ENCODE results near the gene NAA16.

NAA16 gene

DNA sequence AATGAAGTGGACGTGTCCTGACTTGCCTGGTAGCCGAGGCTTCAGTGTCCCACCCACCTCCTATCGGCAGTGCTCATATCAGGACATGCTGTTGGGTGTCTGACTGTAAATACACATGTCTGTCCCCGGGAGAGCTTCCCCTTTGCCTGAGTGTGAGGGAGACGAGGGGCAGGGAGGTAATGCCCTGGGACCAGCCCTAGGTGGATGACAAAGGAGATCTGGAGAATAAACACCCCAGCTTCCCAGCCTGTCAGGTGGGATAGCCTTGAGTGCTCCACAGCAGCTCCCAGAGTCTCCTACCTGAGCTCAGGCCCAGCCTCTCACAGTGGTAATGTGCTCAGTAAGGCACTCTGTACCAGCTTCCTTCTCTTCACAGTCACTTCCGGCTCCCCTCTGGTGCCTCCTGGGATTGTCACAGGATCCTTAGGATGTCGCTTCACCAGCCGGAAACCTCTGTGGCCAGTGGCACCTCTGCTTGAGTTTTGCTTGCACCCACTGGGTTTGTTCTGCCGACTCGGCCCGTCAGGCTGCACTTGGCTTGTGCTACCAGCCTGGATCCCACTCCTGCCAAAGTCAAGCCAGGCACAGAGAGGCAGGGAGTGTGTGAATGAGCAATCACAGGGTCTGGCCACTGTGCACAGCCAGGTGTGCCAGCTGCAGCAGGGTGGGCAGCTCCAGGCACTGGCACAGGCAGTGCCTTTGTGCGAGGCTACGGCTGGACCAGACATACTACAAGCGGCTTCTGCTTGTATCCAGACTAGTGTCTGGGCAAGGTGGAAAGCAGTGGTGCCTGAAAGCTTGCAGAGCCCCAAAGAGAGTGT lies 91.8 kb downstream of the NAA16 start:
- Histone ChIP-seq H3K36me3 (ENCODE audit: insufficient read depth, low read length) (no peaks in the 10 kb centered on the region), H3K4me3 (no peak overlapping the region), H3K9me3 (ENCODE audit: low read depth, low read length) (no peaks in the 10 kb centered on the region), H3K9ac (ENCODE audit: insufficient read length) (no peak overlapping the region), H3K27ac (no peak overlapping the region)
- no peak for DNase-seq (ENCODE audit: low read depth, low spot score)
- no peak for TF ChIP-seq FOXP2 (optimal IDR thresholded peaks at IDR 0.05; ENCODE audit: control extremely low read depth, extremely low read length, insufficient read depth)
- TF ChIP-seq POLR2AphosphoS5 (IDR thresholded peaks at IDR 0.05; ENCODE audit: borderline replicate concordance, low read depth, low read length): no peak
- no peak for TF ChIP-seq EZH2 (IDR thresholded peaks at IDR 0.05)

DNA sequence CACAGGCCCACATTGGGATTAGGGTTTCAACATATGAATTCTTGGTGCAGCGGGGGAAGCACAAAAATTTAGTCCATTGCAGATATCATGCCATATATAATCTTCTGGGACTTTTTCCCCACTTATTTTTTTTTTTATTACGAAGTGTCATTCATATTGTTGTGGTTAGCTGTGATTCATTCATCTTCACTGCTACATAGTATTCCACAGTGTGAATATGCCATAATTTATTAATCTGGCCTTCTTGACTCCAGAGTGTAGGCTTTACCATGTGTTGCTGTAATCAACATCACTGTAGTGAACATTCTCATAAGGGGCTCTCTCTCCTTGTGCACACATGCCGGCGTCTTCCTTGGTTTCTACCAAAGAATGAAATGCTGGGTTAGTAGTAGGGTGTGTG lies 92.9 kb downstream of the NAA16 start:
- TF ChIP-seq FOXP2 (optimal IDR thresholded peaks at IDR 0.05; ENCODE audit: control extremely low read depth, extremely low read length, insufficient read depth): no peak
- TF ChIP-seq EZH2 (IDR thresholded peaks at IDR 0.05): no peak
- TF ChIP-seq POLR2AphosphoS5 (IDR thresholded peaks at IDR 0.05; ENCODE audit: borderline replicate concordance, low read depth, low read length): no peak
- Histone ChIP-seq H3K9me3 (ENCODE audit: low read depth, low read length) (no peaks in the 10 kb centered on the region), H3K9ac (ENCODE audit: insufficient read length) (no peak overlapping the region), H3K27ac (no peak overlapping the region), H3K4me3 (no peak overlapping the region), H3K36me3 (ENCODE audit: insufficient read depth, low read length) (no peaks in the 10 kb centered on the region)
- no peak for DNase-seq (ENCODE audit: low read depth, low spot score)

DNA sequence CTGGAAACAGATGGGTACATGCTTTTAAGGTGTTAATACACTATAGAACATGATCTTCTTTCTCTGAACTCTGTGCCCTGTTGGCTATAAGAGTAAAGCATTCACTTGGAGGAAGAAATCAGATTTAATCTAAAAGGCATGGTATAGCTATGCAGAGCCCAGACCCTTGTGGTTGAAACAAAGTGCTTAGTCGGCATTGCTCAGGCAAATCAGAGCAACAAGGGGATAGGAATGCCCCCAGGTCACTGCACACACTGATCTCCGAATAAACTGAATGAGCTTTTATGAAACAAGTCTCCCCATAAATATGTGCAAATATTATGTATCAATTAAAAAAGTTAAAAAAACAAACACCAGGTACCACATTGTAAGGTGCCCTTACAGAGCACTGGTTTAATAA lies 94.3 kb downstream of the NAA16 start:
- no peaks in the 10 kb centered on the region for H3K36me3 ChIP-seq (ENCODE audit: insufficient read depth, low read length)
- H3K9me3 ChIP-seq (ENCODE audit: low read depth, low read length): no peaks in the 10 kb centered on the region
- DNase-seq (ENCODE audit: low read depth, low spot score): peak; percentile 55
- H3K4me3 ChIP-seq: peak overlapping the region; percentile 41
- no peak overlapping the region for H3K27ac ChIP-seq
- TF ChIP-seq POLR2AphosphoS5 (IDR thresholded peaks at IDR 0.05; ENCODE audit: borderline replicate concordance, low read depth, low read length) (no peak), FOXP2 (optimal IDR thresholded peaks at IDR 0.05; ENCODE audit: control extremely low read depth, extremely low read length, insufficient read depth) (peak; percentile 51)
- H3K9ac ChIP-seq (ENCODE audit: insufficient read length): no peak overlapping the region

DNA sequence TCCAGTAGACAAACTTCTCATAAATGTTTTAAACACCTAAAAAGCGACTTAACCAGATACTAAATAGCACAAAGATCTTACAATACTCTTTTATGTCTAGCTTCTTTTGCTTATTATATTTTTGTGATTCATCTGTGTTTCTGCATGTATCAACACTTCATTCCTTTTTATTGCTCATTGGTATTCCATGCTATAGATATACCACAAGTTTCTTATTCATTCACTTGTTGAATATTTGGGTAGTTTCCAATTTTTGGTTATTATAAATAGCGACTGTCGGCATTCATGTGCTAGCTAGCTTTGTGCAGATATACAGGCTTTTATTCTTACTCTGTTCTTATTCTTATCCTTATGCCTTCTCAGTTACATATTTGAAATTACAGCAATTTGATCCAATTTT lies 96.3 kb downstream of the NAA16 start:
- H3K36me3 ChIP-seq (ENCODE audit: insufficient read depth, low read length): no peaks in the 10 kb centered on the region
- H3K9ac ChIP-seq (ENCODE audit: insufficient read length): no peak overlapping the region
- H3K4me3 ChIP-seq: no peak overlapping the region
- TF ChIP-seq EZH2 (IDR thresholded peaks at IDR 0.05) (no peak), POLR2AphosphoS5 (IDR thresholded peaks at IDR 0.05; ENCODE audit: borderline replicate concordance, low read depth, low read length) (no peak), FOXP2 (optimal IDR thresholded peaks at IDR 0.05; ENCODE audit: control extremely low read depth, extremely low read length, insufficient read depth) (no peak)
- H3K27ac ChIP-seq: no peak overlapping the region
- DNase-seq (ENCODE audit: low read depth, low spot score): no peak
- no peaks in the 10 kb centered on the region for H3K9me3 ChIP-seq (ENCODE audit: low read depth, low read length)

DNA sequence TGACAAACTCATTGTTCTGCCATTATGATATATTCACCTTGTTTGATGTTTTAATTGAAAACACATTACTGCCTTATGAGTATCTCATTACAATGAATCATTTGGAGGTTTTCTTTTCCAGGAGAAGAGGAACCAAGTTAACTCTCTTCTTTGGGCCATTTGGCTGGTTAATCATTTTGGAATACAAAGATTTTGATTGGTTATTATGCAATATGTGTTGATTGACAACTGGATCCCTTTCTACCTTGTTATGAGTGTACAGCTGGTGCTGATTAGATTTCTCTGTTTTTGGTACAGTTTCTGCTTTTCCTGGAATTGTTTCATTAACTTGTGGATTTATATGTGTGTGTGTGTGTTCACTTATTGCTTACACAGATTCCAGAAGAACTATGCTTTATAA lies 97.1 kb downstream of the NAA16 start:
- Histone ChIP-seq H3K4me3 (no peak overlapping the region), H3K36me3 (ENCODE audit: insufficient read depth, low read length) (no peaks in the 10 kb centered on the region), H3K9me3 (ENCODE audit: low read depth, low read length) (no peaks in the 10 kb centered on the region), H3K27ac (no peak overlapping the region), H3K9ac (ENCODE audit: insufficient read length) (no peak overlapping the region)
- no peak for DNase-seq (ENCODE audit: low read depth, low spot score)
- TF ChIP-seq EZH2 (IDR thresholded peaks at IDR 0.05) (no peak), POLR2AphosphoS5 (IDR thresholded peaks at IDR 0.05; ENCODE audit: borderline replicate concordance, low read depth, low read length) (no peak), FOXP2 (optimal IDR thresholded peaks at IDR 0.05; ENCODE audit: control extremely low read depth, extremely low read length, insufficient read depth) (no peak)

DNA sequence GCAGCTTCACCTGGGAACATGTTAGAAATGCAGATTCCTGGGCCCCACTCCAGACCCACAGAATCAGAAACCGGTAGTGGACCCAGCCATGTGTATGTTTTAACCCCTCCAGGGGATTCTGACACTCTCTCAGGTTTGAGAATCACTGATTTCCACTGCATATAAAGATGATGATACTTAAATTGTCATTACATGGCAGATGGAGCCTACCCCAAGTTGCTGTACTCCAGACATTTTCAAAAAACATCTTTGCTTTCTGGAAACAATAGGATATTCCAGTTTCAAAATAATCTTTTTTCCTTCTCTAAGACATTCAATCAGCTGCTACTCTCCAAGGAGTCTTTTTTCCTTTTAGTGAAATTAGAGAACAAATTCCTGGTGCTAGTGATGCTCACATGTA lies 97.7 kb downstream of the NAA16 start:
- no peak for DNase-seq (ENCODE audit: low read depth, low spot score)
- Histone ChIP-seq H3K36me3 (ENCODE audit: insufficient read depth, low read length) (no peaks in the 10 kb centered on the region), H3K9ac (ENCODE audit: insufficient read length) (no peak overlapping the region), H3K4me3 (no peak overlapping the region), H3K27ac (no peak overlapping the region), H3K9me3 (ENCODE audit: low read depth, low read length) (no peaks in the 10 kb centered on the region)
- TF ChIP-seq EZH2 (IDR thresholded peaks at IDR 0.05) (no peak), POLR2AphosphoS5 (IDR thresholded peaks at IDR 0.05; ENCODE audit: borderline replicate concordance, low read depth, low read length) (no peak), FOXP2 (optimal IDR thresholded peaks at IDR 0.05; ENCODE audit: control extremely low read depth, extremely low read length, insufficient read depth) (no peak)

DNA sequence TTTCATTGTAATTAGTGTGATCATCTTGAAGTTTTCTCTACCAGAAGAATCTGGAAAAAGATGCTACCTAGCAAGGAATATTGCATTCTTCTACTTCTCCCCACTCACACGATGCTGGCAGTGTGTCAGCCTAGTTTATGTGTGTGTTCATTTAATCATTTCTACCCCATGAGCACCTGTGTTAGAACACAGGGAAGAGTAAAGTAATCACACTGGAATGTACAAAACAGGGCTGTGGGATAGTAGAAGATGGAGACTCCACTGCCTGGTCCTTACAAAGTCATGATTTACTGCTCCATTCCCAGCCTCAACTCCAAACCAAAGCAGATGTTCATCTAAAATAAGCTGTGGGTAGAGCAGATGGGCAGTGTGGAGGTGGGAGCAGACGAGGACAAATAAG lies 98.5 kb downstream of the NAA16 start:
- H3K36me3 ChIP-seq (ENCODE audit: insufficient read depth, low read length): no peaks in the 10 kb centered on the region
- DNase-seq (ENCODE audit: low read depth, low spot score): no peak
- H3K9ac ChIP-seq (ENCODE audit: insufficient read length): no peak overlapping the region
- H3K4me3 ChIP-seq: no peak overlapping the region
- H3K9me3 ChIP-seq (ENCODE audit: low read depth, low read length): no peaks in the 10 kb centered on the region
- no peak overlapping the region for H3K27ac ChIP-seq
- TF ChIP-seq FOXP2 (optimal IDR thresholded peaks at IDR 0.05; ENCODE audit: control extremely low read depth, extremely low read length, insufficient read depth) (no peak), EZH2 (IDR thresholded peaks at IDR 0.05) (no peak), POLR2AphosphoS5 (IDR thresholded peaks at IDR 0.05; ENCODE audit: borderline replicate concordance, low read depth, low read length) (no peak)

DNA sequence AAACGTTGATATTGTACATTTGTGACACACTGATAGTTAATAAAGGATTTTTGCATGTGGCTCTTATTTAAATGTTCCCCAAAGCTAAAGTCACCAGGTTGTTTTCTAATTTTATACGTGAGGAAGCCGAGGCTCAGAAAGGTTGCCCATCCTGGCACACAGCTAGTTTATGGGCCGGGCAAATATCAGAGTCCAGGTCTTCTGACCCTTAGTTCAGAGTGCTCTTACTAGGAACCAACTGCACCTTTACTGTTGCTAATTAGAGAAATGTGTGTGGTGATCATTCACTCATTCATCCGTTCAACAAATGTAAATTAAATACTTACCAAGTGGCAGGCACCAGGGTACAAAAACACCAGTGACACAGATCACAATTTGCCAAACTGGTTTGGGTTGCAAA lies 100.0 kb downstream of the NAA16 start:
- no peaks in the 10 kb centered on the region for H3K36me3 ChIP-seq (ENCODE audit: insufficient read depth, low read length)

DNA sequence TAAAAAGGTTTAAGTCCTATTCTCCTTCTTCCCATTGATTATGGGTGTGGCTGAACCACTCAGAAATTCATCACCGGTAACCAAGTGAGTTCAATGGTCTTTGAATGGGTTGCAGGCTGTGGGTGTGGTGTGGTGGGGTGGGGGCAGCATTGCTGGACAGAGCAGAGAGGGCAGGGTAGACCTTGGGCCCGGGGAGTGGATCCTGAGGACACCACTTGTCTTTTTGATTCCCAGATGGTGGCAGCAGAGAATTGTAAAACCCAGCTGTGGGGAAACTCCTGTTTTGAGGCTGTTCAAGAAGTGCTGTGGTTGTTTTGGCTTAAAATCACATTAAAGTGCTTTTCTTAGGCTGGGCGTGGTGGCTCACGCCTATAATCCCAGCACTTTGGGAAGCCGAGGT lies 100.5 kb downstream of the NAA16 start:
- DNase-seq (ENCODE audit: low read depth, low spot score): no peak

More for the DNA sequence above, 100.0 kb downstream of the NAA16 start:
- H3K27ac ChIP-seq: no peak overlapping the region
- no peak overlapping the region for H3K9ac ChIP-seq (ENCODE audit: insufficient read length)
- H3K4me3 ChIP-seq: no peak overlapping the region
- no peaks in the 10 kb centered on the region for H3K9me3 ChIP-seq (ENCODE audit: low read depth, low read length)
- DNase-seq (ENCODE audit: low read depth, low spot score): no peak
- TF ChIP-seq FOXP2 (optimal IDR thresholded peaks at IDR 0.05; ENCODE audit: control extremely low read depth, extremely low read length, insufficient read depth) (no peak), EZH2 (IDR thresholded peaks at IDR 0.05) (no peak), POLR2AphosphoS5 (IDR thresholded peaks at IDR 0.05; ENCODE audit: borderline replicate concordance, low read depth, low read length) (no peak)

More for the DNA sequence above, 100.5 kb downstream of the NAA16 start:
- Histone ChIP-seq H3K9ac (ENCODE audit: insufficient read length) (no peak overlapping the region), H3K36me3 (ENCODE audit: insufficient read depth, low read length) (no peaks in the 10 kb centered on the region), H3K4me3 (no peak overlapping the region), H3K9me3 (ENCODE audit: low read depth, low read length) (no peaks in the 10 kb centered on the region), H3K27ac (no peak overlapping the region)
- no peak for TF ChIP-seq EZH2 (IDR thresholded peaks at IDR 0.05)
- no peak for TF ChIP-seq POLR2AphosphoS5 (IDR thresholded peaks at IDR 0.05; ENCODE audit: borderline replicate concordance, low read depth, low read length)
- no peak for TF ChIP-seq FOXP2 (optimal IDR thresholded peaks at IDR 0.05; ENCODE audit: control extremely low read depth, extremely low read length, insufficient read depth)
